Colonic mucosa (tissue), 4 donors: ENCODE measurements around the gene APLP2. TPM values are rescaled to one million over a fixed set of nuclear protein-coding genes. Genes with fewer than 3 reads are reported as not detected.

ENCODE experiments used
- DNase-seq: peaks from one replicate; pipeline ENCODE4 v3.0.0-alpha.2; 2020
- H3K27ac ChIP-seq: fragments of 200-600 bp; one replicate; pipeline ENCODE4 v1.8.0; 2021
- H3K27me3 ChIP-seq: fragments of 200-600 bp; one replicate; pipeline ENCODE4 v1.8.0; 2021
- H3K36me3 ChIP-seq: fragments of 200-600 bp; one replicate; pipeline ENCODE4 v1.8.0; 2021
- H3K4me1 ChIP-seq: fragments of 200-600 bp; one replicate; pipeline ENCODE4 v1.8.0; 2021; ENCODE audit warnings: mild to moderate bottlenecking
- H3K4me3 ChIP-seq: fragments of 200-600 bp; one replicate; pipeline ENCODE4 v1.8.0; 2021
- H3K9ac ChIP-seq, 2 donors: one replicate each; pipeline ENCODE4 v1.7.0; 2013; ENCODE audit warnings: control low read depth in 2 of 2, low read depth in 2 of 2, low read length in 2 of 2
- H3K9me3 ChIP-seq: fragments of 200-600 bp; one replicate; pipeline ENCODE4 v1.8.0; 2021
- CTCF ChIP-seq: fragments of 200-600 bp; IDR thresholded peaks from one replicate; pipeline ENCODE4 v1.8.0; 2022; ENCODE audit warnings: antibody characterized with exemption, mild to moderate bottlenecking
- intact Hi-C: fragments of 100-400 bp; cut with DNase I; formaldehyde crosslinking; loops from one replicate; pipeline ENCODE4 v1.14.1; 2022
- total RNA-seq, 2 donors: library from RNA; stranded (reverse); fragmentation: NEBNext Ultra II Directional in 1 of 2; extraction: Animal tissue kit (Norgen Biotek cat#: 25700) in 1 of 2; gene quantifications; one replicate each; pipeline ENCODE4 v1.2.1, GENCODE V29; 2021
- donor health status: healthy.
- donor health status: DM: no; HTN: no; CAD: no.
- donor health status: DM: no; HTN: no; CAD: no.

APLP2 gene
- total RNA-seq, 2 donors from 2014 or later, result 285 to 388 TPM

- no peaks in the 10 kb centered on the region for H3K4me1 ChIP-seq
- no peak for TF ChIP-seq CTCF
- no peaks in the 10 kb centered on the region for H3K36me3 ChIP-seq
- H3K27ac ChIP-seq, result no peak overlapping the region
- intact Hi-C loops, result no loop called here
- no peak for DNase-seq
- H3K9ac ChIP-seq, result no peak overlapping the region
- no peaks in the 10 kb centered on the region for H3K27me3 ChIP-seq
- no peaks in the 10 kb centered on the region for H3K9me3 ChIP-seq
- no peak overlapping the region for H3K4me3 ChIP-seq
Observed at GRCh38 chr11:130047141-130047540, 22.6 kb upstream of the APLP2 start.

GRCh38 chr11:130049328-130049771 lies 20.3 kb upstream of the APLP2 start:
- DNase-seq, result no peak
- intact Hi-C loops, result no loop called here
- Histone ChIP-seq H3K9ac (no peak overlapping the region), H3K4me1 (no peaks in the 10 kb centered on the region), H3K27me3 (no peaks in the 10 kb centered on the region), H3K27ac (no peak overlapping the region), H3K9me3 (no peaks in the 10 kb centered on the region), H3K36me3 (no peaks in the 10 kb centered on the region), H3K4me3 (no peak overlapping the region)
- TF ChIP-seq CTCF, result no peak

- no peaks in the 10 kb centered on the region for H3K27me3 ChIP-seq
- DNase-seq, result no peak
- no peaks in the 10 kb centered on the region for H3K36me3 ChIP-seq
- H3K4me3 ChIP-seq, result no peak overlapping the region
- H3K9ac ChIP-seq, result no peak overlapping the region
- intact Hi-C loops, result no loop called here
- H3K9me3 ChIP-seq, result no peaks in the 10 kb centered on the region
- no peaks in the 10 kb centered on the region for H3K4me1 ChIP-seq
- TF ChIP-seq CTCF, result no peak
- no peak overlapping the region for H3K27ac ChIP-seq
Observed at GRCh38 chr11:130050257-130050656, 19.4 kb upstream of the APLP2 start.

GRCh38 chr11:130051082-130051481 lies 18.6 kb upstream of the APLP2 start:
- no peaks in the 10 kb centered on the region for H3K36me3 ChIP-seq
- no peak for DNase-seq
- H3K27me3 ChIP-seq, result no peaks in the 10 kb centered on the region

GRCh38 chr11:130052567-130052966 lies 17.1 kb upstream of the APLP2 start:
- H3K27ac ChIP-seq, result no peak overlapping the region
- H3K27me3 ChIP-seq, result no peaks in the 10 kb centered on the region
- H3K4me1 ChIP-seq, result no peaks in the 10 kb centered on the region
- intact Hi-C loops, result no loop called here
- no peak for TF ChIP-seq CTCF
- no peak overlapping the region for H3K4me3 ChIP-seq
- no peaks in the 10 kb centered on the region for H3K9me3 ChIP-seq
- H3K9ac ChIP-seq, result no peak overlapping the region
- H3K36me3 ChIP-seq, result no peaks in the 10 kb centered on the region
- no peak for DNase-seq

More at GRCh38 chr11:130051082-130051481, 18.6 kb upstream of the APLP2 start:
- no peak overlapping the region for H3K4me3 ChIP-seq
- H3K9me3 ChIP-seq, result no peaks in the 10 kb centered on the region
- no peak overlapping the region for H3K9ac ChIP-seq
- no peaks in the 10 kb centered on the region for H3K4me1 ChIP-seq
- intact Hi-C loops, result no loop called here
- H3K27ac ChIP-seq, result no peak overlapping the region
- TF ChIP-seq CTCF, result no peak

- H3K4me3 ChIP-seq, result no peak overlapping the region
- no peaks in the 10 kb centered on the region for H3K27me3 ChIP-seq
- no peaks in the 10 kb centered on the region for H3K36me3 ChIP-seq
- no peak overlapping the region for H3K27ac ChIP-seq
- H3K9ac ChIP-seq, result no peak overlapping the region
- no peak for DNase-seq
- no peaks in the 10 kb centered on the region for H3K9me3 ChIP-seq
- intact Hi-C loops, result no loop called here
- TF ChIP-seq CTCF, result no peak
- no peaks in the 10 kb centered on the region for H3K4me1 ChIP-seq
Observed at GRCh38 chr11:130054966-130055365, 14.7 kb upstream of the APLP2 start.
